Measurements from ENCODE around the gene SEL1L.

DNA sequence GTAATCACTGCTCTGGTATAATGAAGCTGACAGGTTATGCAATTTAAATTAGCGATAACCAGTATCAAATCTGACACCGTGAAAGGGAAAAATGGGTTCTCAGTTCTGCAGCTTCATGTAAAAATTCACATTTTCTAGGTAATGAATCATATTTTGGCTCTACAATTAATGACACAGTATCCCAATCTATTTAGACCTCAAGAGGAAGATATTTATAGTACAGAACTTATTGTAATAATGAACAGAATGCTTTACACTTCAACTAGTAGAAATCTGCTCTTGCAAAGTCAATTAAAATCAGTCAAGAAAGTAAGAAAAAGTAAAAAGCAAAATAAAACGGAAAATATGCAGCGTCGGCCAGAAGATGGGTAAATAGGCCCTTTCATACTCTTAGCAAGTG lies 24.3 kb downstream of the SEL1L start:
- TF ChIP-seq, protein P1, sequence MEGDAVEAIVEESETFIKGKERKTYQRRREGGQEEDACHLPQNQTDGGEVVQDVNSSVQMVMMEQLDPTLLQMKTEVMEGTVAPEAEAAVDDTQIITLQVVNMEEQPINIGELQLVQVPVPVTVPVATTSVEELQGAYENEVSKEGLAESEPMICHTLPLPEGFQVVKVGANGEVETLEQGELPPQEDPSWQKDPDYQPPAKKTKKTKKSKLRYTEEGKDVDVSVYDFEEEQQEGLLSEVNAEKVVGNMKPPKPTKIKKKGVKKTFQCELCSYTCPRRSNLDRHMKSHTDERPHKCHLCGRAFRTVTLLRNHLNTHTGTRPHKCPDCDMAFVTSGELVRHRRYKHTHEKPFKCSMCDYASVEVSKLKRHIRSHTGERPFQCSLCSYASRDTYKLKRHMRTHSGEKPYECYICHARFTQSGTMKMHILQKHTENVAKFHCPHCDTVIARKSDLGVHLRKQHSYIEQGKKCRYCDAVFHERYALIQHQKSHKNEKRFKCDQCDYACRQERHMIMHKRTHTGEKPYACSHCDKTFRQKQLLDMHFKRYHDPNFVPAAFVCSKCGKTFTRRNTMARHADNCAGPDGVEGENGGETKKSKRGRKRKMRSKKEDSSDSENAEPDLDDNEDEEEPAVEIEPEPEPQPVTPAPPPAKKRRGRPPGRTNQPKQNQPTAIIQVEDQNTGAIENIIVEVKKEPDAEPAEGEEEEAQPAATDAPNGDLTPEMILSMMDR (IDR thresholded peaks at IDR 0.05 in 4 of 5, conservative IDR thresholded peaks at IDR 0.05 in 1 of 5): no peak
- no peak for TF ChIP-seq POLR2A (IDR thresholded peaks at IDR 0.05)

Measured in gastrocnemius medialis (tissue), 4 donors.